CD4-positive, alpha-beta T cell (primary cell): ENCODE data around the gene FAM25C. TPM values are rescaled to one million over a fixed set of nuclear protein-coding genes. Genes with fewer than 3 reads are reported as not detected.
"Not testable (repeated sequence)": the region's sequence is repeated elsewhere in the genome, so short reads cannot be mapped to it uniquely, and the experiment has no call there.

Experiments
- ATAC-seq: fragments of 200-7000 bp; cut with Tn5 transposase; one replicate; pipeline ENCODE4 v1.10.0; 2022; ENCODE audit warnings: mild to moderate bottlenecking; ENCODE audit not compliant: poor library complexity
- CTCF ChIA-PET: fragments of 350-600 bp; sonication (Branson Sonifier 250); formaldehyde crosslinking; loops from one replicate; lab custom pipeline; 2021; ENCODE audit warnings: antibody characterized with exemption, inconsistent platforms; lab: Charles Lee
- POLR2A ChIA-PET: fragments of 350-600 bp; sonication (Branson Sonifier 250); formaldehyde crosslinking; loops from one replicate; lab custom pipeline; 2021; ENCODE audit warnings: antibody characterized with exemption, inconsistent platforms; lab: Charles Lee
- DNase-seq, 14 experiments: peaks; one replicate each; pipeline ENCODE4 v3.0.0-alpha.2; 2013 to 2020; ENCODE audit warnings: mixed read lengths in 2 of 14
- H3K27ac ChIP-seq, 2 donors: one replicate each; pipeline versions ENCODE4 v1.5.1 to v1.7.0; 2013; ENCODE audit warnings: low read length in 2 of 2, low read depth in 1 of 2, mild to moderate bottlenecking in 1 of 2
- H3K27me3 ChIP-seq, 2 experiments: 1 replicate in 1 of 2; 2 replicates in 1 of 2; pipeline versions ENCODE4 v1.6.1 to v1.7.0; 2013; ENCODE audit warnings: low read length in 2 of 2, control low read depth in 1 of 2, mild to moderate bottlenecking in 1 of 2, moderate library complexity in 1 of 2; ENCODE audit not compliant: insufficient read depth in 2 of 2, control insufficient read depth in 1 of 2
- H3K36me3 ChIP-seq: one replicate; pipeline ENCODE4 v1.6.1; 2013; ENCODE audit warnings: low read length, control low read depth; ENCODE audit not compliant: insufficient read depth
- H3K4me1 ChIP-seq: one replicate; pipeline ENCODE4 v1.6.1; 2013; ENCODE audit warnings: low read length, control low read depth; ENCODE audit not compliant: insufficient read depth
- H3K4me3 ChIP-seq: one replicate; pipeline ENCODE4 v1.5.1; 2013; ENCODE audit warnings: mild to moderate bottlenecking, low read length, moderate library complexity
- H3K9me3 ChIP-seq, 2 experiments: 1 replicate in 1 of 2; 2 replicates in 1 of 2; pipeline versions ENCODE4 v1.6.1 to v1.7.0; 2013; ENCODE audit warnings: low read length in 2 of 2, mild to moderate bottlenecking in 2 of 2, control low read depth in 1 of 2, moderate library complexity in 1 of 2; ENCODE audit not compliant: control insufficient read depth in 1 of 2, insufficient read depth in 1 of 2
- H3K27ac Mint-ChIP-seq: one replicate; pipeline ENCODE4 v1.8.0; 2020; ENCODE audit warnings: mixed read lengths
- H3K27me3 Mint-ChIP-seq: one replicate; pipeline ENCODE4 v1.8.0; 2021; ENCODE audit warnings: mixed read lengths
- H3K36me3 Mint-ChIP-seq: one replicate; pipeline ENCODE4 v1.8.0; 2021; ENCODE audit warnings: low read depth, mixed read lengths
- H3K4me1 Mint-ChIP-seq: one replicate; pipeline ENCODE4 v1.8.0; 2021; ENCODE audit warnings: low read depth, mixed read lengths
- H3K4me3 Mint-ChIP-seq: one replicate; pipeline ENCODE4 v1.8.0; 2020; ENCODE audit warnings: mild to moderate bottlenecking, mixed read lengths
- H3K9me3 Mint-ChIP-seq: one replicate; pipeline ENCODE4 v1.8.0; 2020; ENCODE audit warnings: mixed read lengths
- intact Hi-C, 2 experiments: fragments of 100-400 bp; cut with DNase I in 1 of 2; cut with micrococcal nuclease in 1 of 2; formaldehyde crosslinking; loops; one replicate each; pipeline versions ENCODE4 v1.15.1 to v1.9.0; 2023 to 2025; cut with DNase I, micrococcal nuclease
- total RNA-seq, 174 experiments: library from RNA in 2 of 174; stranded (reverse) in 2 of 174; gene quantifications; one replicate each; pipeline ENCODE4 v1.2.3 and lab custom pipeline; 2021 to 2026

Gene FAM25C
- total RNA-seq, 2 experiments from 2014 or later: not detected

GRCh38 chr10:47972077-47972476, 27.5 kb downstream of the FAM25C start:
- H3K4me1 ChIP-seq, H3K9me3 ChIP-seq, H3K27me3 Mint-ChIP-seq, DNase-seq, H3K4me3 ChIP-seq, intact Hi-C loops, H3K36me3 Mint-ChIP-seq, POLR2A ChIA-PET, ATAC-seq, CTCF ChIA-PET, H3K4me3 Mint-ChIP-seq, H3K9me3 Mint-ChIP-seq, H3K27ac ChIP-seq, H3K36me3 ChIP-seq, H3K27ac Mint-ChIP-seq, H3K4me1 Mint-ChIP-seq, H3K27me3 ChIP-seq: not testable (repeated sequence)

GRCh38 chr10:47971598-47971997, 28.0 kb downstream of the FAM25C start:
- H3K4me3 ChIP-seq, H3K27ac Mint-ChIP-seq, H3K4me1 Mint-ChIP-seq, H3K9me3 Mint-ChIP-seq, ATAC-seq, H3K4me3 Mint-ChIP-seq, H3K27me3 Mint-ChIP-seq, intact Hi-C loops, H3K9me3 ChIP-seq, H3K27ac ChIP-seq, H3K36me3 Mint-ChIP-seq, DNase-seq, CTCF ChIA-PET, POLR2A ChIA-PET, H3K4me1 ChIP-seq, H3K36me3 ChIP-seq, H3K27me3 ChIP-seq: not testable (repeated sequence)

- H3K27me3 ChIP-seq, H3K36me3 Mint-ChIP-seq, H3K27me3 Mint-ChIP-seq, intact Hi-C loops, H3K27ac ChIP-seq, DNase-seq, H3K4me1 Mint-ChIP-seq, H3K4me1 ChIP-seq, H3K9me3 ChIP-seq, H3K4me3 ChIP-seq, ATAC-seq, CTCF ChIA-PET, POLR2A ChIA-PET, H3K36me3 ChIP-seq, H3K9me3 Mint-ChIP-seq, H3K27ac Mint-ChIP-seq, H3K4me3 Mint-ChIP-seq: not testable (repeated sequence)
Observed at GRCh38 chr10:47970047-47970446, 29.5 kb downstream of the FAM25C start.

- H3K27me3 ChIP-seq, ATAC-seq, H3K27ac Mint-ChIP-seq, H3K9me3 ChIP-seq, H3K36me3 ChIP-seq, H3K27ac ChIP-seq, H3K27me3 Mint-ChIP-seq, H3K36me3 Mint-ChIP-seq, POLR2A ChIA-PET, H3K4me1 ChIP-seq, H3K4me3 ChIP-seq, DNase-seq, CTCF ChIA-PET, H3K4me3 Mint-ChIP-seq, H3K9me3 Mint-ChIP-seq, intact Hi-C loops, H3K4me1 Mint-ChIP-seq: not testable (repeated sequence)
Observed at GRCh38 chr10:47968988-47969387, 30.6 kb downstream of the FAM25C start.

- H3K27ac ChIP-seq, CTCF ChIA-PET, H3K36me3 Mint-ChIP-seq, H3K4me1 Mint-ChIP-seq, H3K36me3 ChIP-seq, H3K27me3 ChIP-seq, POLR2A ChIA-PET, DNase-seq, H3K9me3 Mint-ChIP-seq, intact Hi-C loops, H3K4me3 ChIP-seq, H3K27me3 Mint-ChIP-seq, H3K4me3 Mint-ChIP-seq, ATAC-seq, H3K9me3 ChIP-seq, H3K27ac Mint-ChIP-seq, H3K4me1 ChIP-seq: not testable (repeated sequence)
Observed at GRCh38 chr10:47964280-47965063, 35.1 kb downstream of the FAM25C start.

GRCh38 chr10:47962785-47963184, 36.8 kb downstream of the FAM25C start:
- DNase-seq, POLR2A ChIA-PET, H3K4me1 ChIP-seq, H3K27ac Mint-ChIP-seq, ATAC-seq, H3K4me1 Mint-ChIP-seq, H3K27me3 ChIP-seq, CTCF ChIA-PET, H3K27me3 Mint-ChIP-seq, H3K36me3 ChIP-seq, H3K27ac ChIP-seq, H3K36me3 Mint-ChIP-seq, H3K4me3 ChIP-seq, H3K4me3 Mint-ChIP-seq, H3K9me3 Mint-ChIP-seq, intact Hi-C loops, H3K9me3 ChIP-seq: not testable (repeated sequence)

- H3K4me1 ChIP-seq, ATAC-seq, H3K27me3 ChIP-seq, H3K36me3 Mint-ChIP-seq, H3K9me3 ChIP-seq, H3K36me3 ChIP-seq, POLR2A ChIA-PET, CTCF ChIA-PET, H3K27ac Mint-ChIP-seq, H3K4me3 Mint-ChIP-seq, H3K27me3 Mint-ChIP-seq, H3K4me1 Mint-ChIP-seq, intact Hi-C loops, H3K4me3 ChIP-seq, H3K27ac ChIP-seq, H3K9me3 Mint-ChIP-seq, DNase-seq: not testable (repeated sequence)
Observed at GRCh38 chr10:47960699-47961098, 38.9 kb downstream of the FAM25C start.
